Panc1 (cell line): ENCODE data around the gene TASOR. TPM values are rescaled to one million over a fixed set of nuclear protein-coding genes. Genes with fewer than 3 reads are reported as not detected.
"Not testable (repeated sequence)": the region's sequence is repeated elsewhere in the genome, so short reads cannot be mapped to it uniquely, and the experiment has no call there.

Source experiments
- ATAC-seq: fragments of 200-7000 bp; cut with Tn5 transposase; 2 replicates; pipeline ENCODE4 v1.9.1; 2020; ENCODE audit warnings: mild to moderate bottlenecking, moderate library complexity
- BruUV-seq: library from RNA; stranded (reverse); fragments of 400-500 nt; replicated peaks from 2 replicates; lab custom pipeline; 2021; lab: Mats Ljungman, UMichigan
- CTCF ChIA-PET: fragments of 300-600 bp; sonication (Branson Sonifier 250); formaldehyde crosslinking; loops from one replicate; lab custom pipeline; 2022; ENCODE audit warnings: antibody characterized with exemption; lab: Charles Lee
- POLR2A ChIA-PET: fragments of 300-600 bp; sonication (Branson Sonifier 250); formaldehyde crosslinking; loops from one replicate; lab custom pipeline; 2022; ENCODE audit warnings: antibody characterized with exemption; lab: Charles Lee
- DNase-seq: peaks from one replicate; pipeline ENCODE4 v3.0.0-alpha.2; 2010; ENCODE audit warnings: low read depth, low spot score
- H3K27ac ChIP-seq: 2 replicates; pipeline ENCODE4 v1.5.1; 2011; ENCODE audit warnings: mild to moderate bottlenecking, low read length, inconsistent platforms
- H3K27me3 ChIP-seq: fragments of 200-500 bp; sonication (Bioruptor generic); 2 replicates; pipeline ENCODE4 v1.6.0; 2014; ENCODE audit warnings: low read length, inconsistent platforms; ENCODE audit not compliant: control insufficient read depth, insufficient read depth
- H3K36me3 ChIP-seq: fragments of 200-500 bp; sonication (Bioruptor generic); 2 replicates; pipeline ENCODE4 v1.5.1; 2014; ENCODE audit warnings: inconsistent platforms, mild to moderate bottlenecking, low read length, moderate library complexity; ENCODE audit not compliant: control insufficient read depth, insufficient read depth
- H3K4me1 ChIP-seq: 2 replicates; pipeline ENCODE4 v1.5.1; 2011; ENCODE audit warnings: inconsistent platforms, mild to moderate bottlenecking, low read length, moderate library complexity; ENCODE audit not compliant: control insufficient read depth, insufficient read depth
- H3K4me3 ChIP-seq, 2 experiments: 2 replicates each; pipeline ENCODE4 v1.5.1; 2011 to 2012; ENCODE audit warnings: low read depth in 2 of 2, low read length in 2 of 2, mild to moderate bottlenecking in 2 of 2, inconsistent platforms in 1 of 2, moderate library complexity in 1 of 2
- H3K9me3 ChIP-seq: fragments of 200-500 bp; sonication (Bioruptor generic); 2 replicates; pipeline ENCODE4 v1.5.1; 2014; ENCODE audit warnings: low read depth, mild to moderate bottlenecking, inconsistent platforms, low read length, moderate library complexity; ENCODE audit not compliant: control insufficient read depth, insufficient read depth
- CTCF ChIP-seq: fragments of 450-650 bp; IDR thresholded peaks from 2 replicates; pipeline ENCODE4 v1.5.1; 2017; ENCODE audit warnings: mild to moderate bottlenecking
- POLR2AphosphoS5 ChIP-seq: IDR thresholded peaks from 2 replicates; pipeline ENCODE4 v1.6.1; 2012; ENCODE audit warnings: mild to moderate bottlenecking, low read depth, low read length, moderate library complexity
- REST ChIP-seq, 2 experiments: IDR thresholded peaks; 2 replicates each; pipeline ENCODE4 v1.6.1; 2011 to 2012; ENCODE audit warnings: low read depth in 2 of 2, control low read depth in 1 of 2, low read length in 1 of 2, mild to moderate bottlenecking in 1 of 2, moderate library complexity in 1 of 2; ENCODE audit not compliant: insufficient read depth in 1 of 2
- SIN3A ChIP-seq: IDR thresholded peaks from 2 replicates; pipeline ENCODE4 v1.6.1; 2012; ENCODE audit warnings: low read depth, mild to moderate bottlenecking, low read length, moderate library complexity, borderline replicate concordance; ENCODE audit not compliant: insufficient read depth
- TCF7L2 ChIP-seq: IDR thresholded peaks from 2 replicates; pipeline ENCODE4 v1.6.1; 2011; ENCODE audit warnings: mild to moderate bottlenecking, low read depth, low read length, inconsistent platforms
- in situ Hi-C: cut with HindIII; loops from 2 replicates; pipeline ENCODE4 v1.10.0; 2016; ENCODE audit warnings: low sequenced_read_pairs, low pct_unique_long_range_greater_than_20kb
- intact Hi-C: fragments of 100-400 bp; cut with micrococcal nuclease; formaldehyde crosslinking; loops from one replicate; pipeline ENCODE4 v1.10.0; 2022; ENCODE audit not compliant: unreplicated experiment
- total RNA-seq: library from RNA; stranded (reverse); gene quantifications from one replicate; pipeline ENCODE4 v1.2.1, GENCODE V29; 2021; ENCODE audit not compliant: unreplicated experiment

Gene TASOR
- total RNA-seq, 1 experiment from 2014 or later: 55.6 TPM

- H3K27me3 ChIP-seq, H3K27ac ChIP-seq, H3K9me3 ChIP-seq, in situ Hi-C loops, ATAC-seq, BruUV-seq, CTCF ChIA-PET, H3K4me3 ChIP-seq, intact Hi-C loops, DNase-seq, H3K36me3 ChIP-seq, H3K4me1 ChIP-seq, POLR2A ChIA-PET: not testable (repeated sequence)
Measured at GRCh38 chr3:56692001-56692365, 8.9 kb upstream of the TASOR start.

GRCh38 chr3:56691165-56692000 is 8.3 kb upstream of the TASOR start:
- Histone ChIP-seq H3K36me3 (no peaks in the 10 kb centered on the region), H3K9me3 (no peaks in the 10 kb centered on the region), H3K27me3 (no peaks in the 10 kb centered on the region), H3K4me3 (no peak overlapping the region), H3K27ac (no peak overlapping the region), H3K4me1 (no peaks in the 10 kb centered on the region)
- BruUV-seq: no TSS peak
- intact Hi-C loops: no loop called here
- CTCF ChIA-PET: interaction anchor here (0.7 kb wide), 1 partner anchor 178 kb away, joined by 4 read pairs; no protein-coding TSS in a partner anchor
- no peak for DNase-seq
- POLR2A ChIA-PET: no interaction called here
- no peak for ATAC-seq
- in situ Hi-C loops: no loop called here
- TF ChIP-seq TCF7L2 (no peak), REST (IDR thresholded peaks at IDR 0.05; ENCODE audit: insufficient read depth in 1 of 2, low read depth in 2 of 2, low read length in 1 of 2) (no peak), SIN3A (no peak), CTCF (no peak), POLR2AphosphoS5 (no peak)

GRCh38 chr3:56689303-56689702 is 6.2 kb upstream of the TASOR start:
- in situ Hi-C loops (no loop called here), intact Hi-C loops (no loop called here)
- CTCF ChIA-PET: no interaction called here
- no peak overlapping the region for H3K27ac ChIP-seq
- no peak for DNase-seq
- POLR2A ChIA-PET: no interaction called here
- no peak for ATAC-seq
- H3K4me3 ChIP-seq: no peak overlapping the region
- BruUV-seq: no TSS peak
- TF ChIP-seq REST (IDR thresholded peaks at IDR 0.05; ENCODE audit: insufficient read depth in 1 of 2, low read depth in 2 of 2, low read length in 1 of 2) (no peak), CTCF (no peak), POLR2AphosphoS5 (no peak), SIN3A (no peak), TCF7L2 (no peak)
- H3K36me3 ChIP-seq: no peaks in the 10 kb centered on the region
- H3K9me3 ChIP-seq: no peaks in the 10 kb centered on the region
- H3K27me3 ChIP-seq: no peaks in the 10 kb centered on the region
- no peaks in the 10 kb centered on the region for H3K4me1 ChIP-seq
